Measurements from ENCODE around the gene OR4K14.
"Not testable (repeated sequence)": the region's sequence is repeated elsewhere in the genome, so short reads cannot be mapped to it uniquely, and the experiment has no call there.

Gene OR4K14, protein sequence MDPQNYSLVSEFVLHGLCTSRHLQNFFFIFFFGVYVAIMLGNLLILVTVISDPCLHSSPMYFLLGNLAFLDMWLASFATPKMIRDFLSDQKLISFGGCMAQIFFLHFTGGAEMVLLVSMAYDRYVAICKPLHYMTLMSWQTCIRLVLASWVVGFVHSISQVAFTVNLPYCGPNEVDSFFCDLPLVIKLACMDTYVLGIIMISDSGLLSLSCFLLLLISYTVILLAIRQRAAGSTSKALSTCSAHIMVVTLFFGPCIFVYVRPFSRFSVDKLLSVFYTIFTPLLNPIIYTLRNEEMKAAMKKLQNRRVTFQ

DNA sequence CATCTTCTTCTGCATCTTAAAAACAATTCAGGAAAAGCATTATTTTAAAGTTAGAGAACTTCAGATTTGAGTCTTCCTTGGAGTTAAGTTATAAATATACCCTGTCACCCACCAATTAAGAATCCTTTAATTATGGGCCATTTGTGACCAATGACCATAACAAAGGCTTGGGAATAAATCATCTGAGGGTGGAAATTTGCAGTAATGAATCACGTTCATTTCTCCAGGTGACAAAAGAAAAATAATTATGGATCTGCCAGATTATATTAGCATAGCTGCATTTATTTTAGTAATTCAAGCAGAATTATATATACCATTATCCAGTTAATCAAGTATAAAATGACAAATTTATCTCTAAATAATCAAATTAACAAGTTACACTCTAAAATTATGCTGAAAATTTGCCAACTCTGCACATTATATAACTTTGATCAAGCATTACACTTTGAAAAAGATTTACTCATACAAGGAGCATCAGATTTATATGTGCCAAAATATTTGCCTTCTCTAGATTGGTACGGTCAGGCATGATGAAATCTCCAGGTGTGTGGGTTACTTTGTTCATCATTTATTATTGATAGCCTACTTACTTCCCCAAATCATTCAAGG, at the start of gene OR4K14:
Gene OR4K14, minus strand, starts transcription at position 51 of the 609 bp plus-strand sequence. CDS start 4,114 bp downstream, outside the sequence.
- DNase-seq, result no peak

DNA sequence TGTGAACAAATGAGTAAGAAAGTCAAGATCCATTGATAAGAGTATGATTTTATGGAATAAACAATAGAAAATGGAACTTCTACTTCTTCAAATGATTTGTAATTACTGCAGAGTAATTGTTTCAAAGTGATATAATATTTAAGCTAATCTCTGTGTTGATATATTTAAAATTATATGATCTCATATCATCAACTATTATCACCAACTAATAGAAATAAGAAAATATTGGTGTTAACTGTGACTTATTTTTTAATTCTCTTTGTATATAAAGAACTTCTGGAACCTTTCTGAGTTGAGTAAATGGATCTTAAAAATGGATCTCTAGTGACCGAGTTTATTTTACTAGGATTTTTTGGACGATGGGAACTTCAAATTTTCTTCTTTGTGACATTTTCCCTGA, 40.6 kb upstream of the OR4K14 start, which contains the start of gene OR4L1:
Gene OR4L1, plus strand, starts transcription at position 301 of the 400 bp plus-strand sequence. Its CDS starts 0 bp downstream, at position 301.
- DNase-seq, result no peak

DNA sequence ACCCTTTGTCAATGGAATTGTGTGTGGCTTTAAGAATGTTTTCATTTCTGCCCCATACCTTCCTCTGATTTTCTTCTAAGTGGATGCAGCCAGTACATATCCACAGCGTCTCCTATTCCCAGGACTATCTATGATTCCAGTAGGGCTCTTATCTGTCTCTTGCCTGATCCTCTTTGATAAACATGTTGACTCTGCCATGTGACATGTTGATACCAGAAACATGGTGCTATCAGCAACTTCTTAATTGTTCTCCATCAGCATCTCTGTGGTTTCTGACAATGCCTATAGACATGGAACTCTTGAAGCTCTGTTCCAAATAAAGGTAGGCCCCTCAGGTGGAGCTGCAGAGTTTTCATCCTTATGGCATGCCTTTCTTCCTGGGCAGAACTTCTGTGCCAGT, 29.1 kb upstream of the OR4K14 start:
- DNase-seq, result no peak

DNA sequence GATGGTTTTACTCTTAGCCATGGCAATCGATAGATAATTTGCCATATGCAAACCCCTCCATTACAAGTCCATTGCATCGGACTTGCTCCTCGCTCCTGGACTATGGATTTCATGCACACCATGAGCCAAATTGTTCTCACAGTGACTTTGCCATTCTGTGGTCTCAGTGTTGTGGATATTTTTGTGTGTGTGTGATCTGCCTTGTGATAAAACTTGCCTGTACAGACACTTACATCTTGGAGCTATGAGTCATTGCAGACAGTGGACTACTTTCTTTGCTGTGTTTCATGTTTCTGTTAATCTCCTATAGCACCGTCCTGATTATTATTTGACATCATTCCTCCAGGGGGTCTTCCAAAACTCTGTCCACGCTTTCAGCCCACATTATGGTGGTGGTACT, 25.1 kb upstream of the OR4K14 start:
- no peak for DNase-seq

DNA sequence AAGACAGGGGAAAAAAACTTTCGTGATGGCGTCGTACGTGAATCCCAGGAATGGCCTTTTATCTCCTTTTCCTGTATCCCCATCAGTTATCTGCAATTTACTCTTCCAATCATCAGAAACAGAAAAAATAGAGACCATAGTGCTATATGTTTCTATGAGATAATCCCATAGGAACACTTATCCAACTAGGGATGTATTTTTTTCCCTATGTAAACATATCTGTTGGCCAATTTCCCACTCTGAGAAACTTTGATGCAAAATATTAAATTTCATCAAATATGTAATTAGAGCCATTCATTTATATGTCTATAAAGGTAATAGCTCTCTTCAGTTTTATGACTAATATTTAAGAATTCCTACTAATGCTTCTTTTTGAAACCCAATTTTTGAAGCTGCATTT, 16.8 kb upstream of the OR4K14 start, which contains the start of gene OR4K13:
Gene OR4K13, minus strand, starts transcription at position 101 of the 400 bp plus-strand sequence. CDS start 1,280 bp downstream, outside the sequence.
- no peak for DNase-seq

DNA sequence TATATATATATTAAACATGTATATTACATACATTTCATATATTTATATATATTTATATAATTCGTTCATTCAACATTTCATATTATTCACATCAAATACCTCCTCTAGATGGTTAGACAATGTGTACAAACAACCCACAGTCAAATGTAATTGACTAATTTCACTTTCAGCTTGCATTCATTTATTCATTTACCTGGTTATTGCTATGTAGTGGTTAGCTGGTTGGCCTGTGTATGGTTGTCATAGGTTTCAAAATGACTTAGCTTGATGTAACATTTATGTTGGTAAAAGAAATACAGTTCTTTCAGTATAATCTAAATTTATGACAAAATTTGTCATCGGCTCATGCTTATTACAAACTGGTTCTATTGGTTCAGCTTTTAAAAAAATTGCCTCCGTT, 16.3 kb upstream of the OR4K14 start:
- DNase-seq, result no peak

DNA sequence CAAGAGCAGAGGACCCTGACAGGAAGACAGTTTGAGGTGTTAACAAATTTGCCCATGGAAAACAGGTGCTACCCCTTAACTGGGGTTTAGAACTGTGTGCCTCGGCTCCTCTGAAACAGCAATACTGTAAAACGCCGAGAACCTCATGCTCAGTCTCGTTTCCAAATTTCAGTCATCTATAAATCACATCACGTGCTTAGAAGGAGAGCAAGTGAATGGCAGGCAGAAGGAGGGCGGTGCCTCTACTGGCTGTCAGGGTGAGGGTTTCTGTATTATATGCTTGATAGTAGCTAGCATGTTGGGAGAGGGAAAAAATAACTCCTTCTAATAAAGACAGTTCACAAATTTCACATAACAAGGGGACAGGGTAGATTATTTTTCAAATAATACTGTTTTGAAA, 12.0 kb upstream of the OR4K14 start:
- no peak for DNase-seq

DNA sequence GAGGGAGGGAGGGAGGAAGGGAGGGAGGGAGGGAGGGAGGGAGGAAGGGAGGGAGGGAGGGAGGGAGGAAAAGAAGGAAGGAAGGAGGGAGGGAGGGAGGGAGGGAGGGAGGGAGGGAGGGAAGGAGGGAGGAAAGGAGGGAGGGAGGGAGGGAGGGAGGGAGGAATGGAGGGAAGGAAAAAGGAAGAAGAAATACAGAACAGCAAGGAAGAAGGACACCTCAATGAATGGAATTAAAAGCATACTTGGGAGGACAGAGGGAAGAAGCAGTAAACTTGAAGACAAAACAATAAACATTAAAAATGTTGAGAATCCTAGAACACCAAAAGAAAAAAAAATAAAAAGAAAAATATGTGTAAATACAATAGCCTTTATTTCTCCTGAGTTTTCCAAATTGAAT, 11.0 kb downstream of the OR4K14 start:
- DNase-seq, result no peak

DNA sequence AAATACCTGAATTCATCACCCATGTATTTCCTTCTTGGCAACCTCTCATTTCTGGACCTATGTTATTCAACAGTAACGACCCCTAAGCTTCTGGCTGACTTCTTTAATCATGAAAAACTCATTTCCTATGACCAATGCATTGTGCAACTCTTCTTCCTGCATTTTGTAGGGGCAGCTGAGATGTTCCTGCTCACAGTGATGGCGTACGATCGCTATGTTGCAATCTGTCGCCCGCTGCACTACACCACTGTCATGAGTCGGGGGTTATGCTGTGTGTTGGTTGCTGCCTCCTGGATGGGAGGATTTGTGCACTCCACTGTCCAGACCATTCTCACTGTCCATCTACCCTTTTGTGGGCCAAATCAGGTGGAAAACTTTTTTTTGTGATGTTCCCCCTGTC, 16.8 kb downstream of the OR4K14 start:
- no peak for DNase-seq

DNA sequence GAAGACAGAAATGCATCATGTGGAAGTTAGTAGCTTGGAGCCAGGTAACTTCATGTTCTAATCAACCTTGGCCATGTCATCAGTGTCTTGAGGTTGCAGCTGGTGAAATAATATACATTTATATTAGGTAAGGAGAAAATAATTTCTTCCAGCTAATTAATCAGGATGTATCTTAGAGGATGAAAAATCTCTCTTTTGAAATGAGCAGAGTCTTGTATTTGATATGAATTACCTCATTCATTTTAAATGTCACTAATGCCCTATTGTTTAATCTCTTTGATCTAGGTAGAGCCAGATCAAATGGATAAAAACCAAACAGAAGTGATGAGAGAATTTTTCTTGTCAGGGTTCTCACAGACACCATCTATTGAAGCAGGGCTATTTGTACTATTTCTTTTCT, 17.2 kb downstream of the OR4K14 start, which contains the start of gene OR4Q2:
Gene OR4Q2, plus strand, starts transcription at position 301 of the 400 bp plus-strand sequence.
- DNase-seq, result no peak

DNA sequence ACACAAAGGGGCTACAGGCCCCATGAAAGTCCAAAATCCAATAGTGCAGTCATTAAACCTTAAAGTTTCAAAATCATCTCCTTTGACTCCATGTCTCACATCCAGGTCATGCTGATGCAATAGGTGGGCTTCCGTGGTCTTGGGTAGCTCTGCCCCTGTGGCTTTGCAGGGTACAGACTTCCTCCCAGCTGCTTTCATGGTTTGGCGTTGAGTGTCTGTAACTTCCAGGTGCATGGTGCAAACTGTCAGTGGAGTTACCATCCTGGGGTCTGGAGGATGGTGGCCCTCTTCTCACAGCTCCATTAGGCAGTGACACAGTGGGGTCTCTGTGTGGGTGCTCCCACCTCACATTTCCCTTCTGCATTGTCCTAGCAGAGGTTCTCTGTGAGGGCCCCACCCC, 25.7 kb downstream of the OR4K14 start:
- no peak for DNase-seq

DNA sequence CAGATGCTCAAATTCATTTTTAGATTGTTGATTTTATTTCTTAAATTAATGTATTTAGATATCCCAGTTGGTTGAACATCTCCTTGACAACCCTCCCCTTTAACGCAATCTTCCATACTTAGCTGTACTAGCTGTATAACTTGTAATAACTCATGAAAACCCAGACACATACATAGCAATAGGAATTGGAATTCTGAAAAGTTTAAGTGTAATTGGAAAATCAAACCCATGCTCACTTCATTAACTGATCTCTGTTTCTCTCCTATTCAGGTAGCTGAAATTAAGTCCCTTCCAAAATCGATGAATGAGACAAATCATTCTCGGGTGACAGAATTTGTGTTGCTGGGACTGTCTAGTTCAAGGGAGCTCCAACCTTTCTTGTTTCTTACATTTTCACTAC, 43.8 kb downstream of the OR4K14 start, which contains the start of gene OR4K15:
Gene OR4K15, plus strand, starts transcription at position 301 of the 400 bp plus-strand sequence. Its CDS starts 0 bp downstream, at position 301.
- DNase-seq, result no peak

DNA sequence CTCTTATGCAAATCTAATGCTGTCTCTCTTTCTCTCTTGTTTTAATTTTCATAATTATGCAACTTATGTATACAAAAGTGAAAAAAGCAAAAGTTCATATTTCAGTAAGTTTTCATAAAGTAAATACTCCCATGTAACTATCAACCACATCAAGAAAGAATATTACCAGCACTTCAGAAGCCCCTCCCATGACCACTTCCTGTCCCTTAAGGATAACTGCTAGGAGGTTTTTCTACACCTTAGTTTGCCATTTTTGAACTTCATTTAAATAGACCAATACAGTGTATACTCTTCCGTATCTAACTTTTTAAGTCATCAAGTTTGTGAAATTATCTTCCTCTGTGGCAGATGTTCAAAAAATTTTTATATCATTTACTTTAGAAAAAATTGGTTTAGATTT, 44.3 kb downstream of the OR4K14 start:
- no peak for DNase-seq

DNA sequence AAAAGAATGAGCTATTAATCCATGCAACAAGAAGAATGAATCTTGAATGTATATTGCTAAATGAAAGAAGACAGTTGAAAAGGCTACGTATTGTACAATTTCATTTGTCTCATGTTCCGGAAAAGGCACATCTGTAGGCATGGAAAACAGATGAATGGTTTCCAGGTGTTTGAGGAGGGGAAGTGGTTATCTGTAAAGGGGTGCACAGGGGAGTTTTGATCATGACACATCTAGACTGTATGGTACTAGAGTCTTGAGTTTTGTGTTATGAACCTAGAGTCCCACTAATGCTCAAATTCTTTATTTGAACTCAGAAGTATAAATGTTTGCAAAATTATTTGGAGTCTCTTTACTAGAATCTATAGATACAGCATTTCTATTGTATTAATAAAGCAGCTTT, 49.4 kb downstream of the OR4K14 start:
- DNase-seq, result not testable (repeated sequence)
